OCI-LY3 (cell line): ENCODE measurements around the gene RPEL1.

Experiments
- H2AFZ ChIP-seq: fragments of 200-600, 300-600 bp; shearing (Covaris generic); 2 replicates; pipeline ENCODE4 v1.6.0; 2014; ENCODE audit warnings: antibody characterized with exemption, low read depth, low read length
- H3K27ac ChIP-seq: fragments of 200-600, 300-600 bp; sonication (generic); 2 replicates; pipeline ENCODE4 v1.5.1; 2014; ENCODE audit warnings: mild to moderate bottlenecking, low read length, moderate library complexity, mixed read lengths
- H3K27me3 ChIP-seq: fragments of 200-600, 300-600 bp; sonication (generic); 2 replicates; pipeline ENCODE4 v1.6.1; 2014; ENCODE audit warnings: low read depth, low read length, mixed read lengths
- H3K36me3 ChIP-seq: fragments of 200-600, 300-600 bp; sonication (generic); replicated peaks from 2 replicates; pipeline ENCODE3; 2014; ENCODE audit warnings: low read depth, low read length, mixed read lengths
- H3K4me1 ChIP-seq: fragments of 300-600, 200-600 bp; sonication (generic); 2 replicates; pipeline ENCODE4 v1.6.1; 2014; ENCODE audit warnings: low read length, mixed read lengths
- H3K4me2 ChIP-seq: fragments of 200-600, 300-600 bp; sonication (generic); 2 replicates; pipeline ENCODE4 v1.6.1; 2014; ENCODE audit warnings: low read length, mixed read lengths
- H3K4me3 ChIP-seq: fragments of 300-600, 200-600 bp; sonication (generic); 2 replicates; pipeline ENCODE4 v1.5.1; 2014; ENCODE audit warnings: antibody characterized with exemption, mild to moderate bottlenecking, low read length, moderate library complexity
- H3K79me2 ChIP-seq: fragments of 300-600, 200-600 bp; shearing (Covaris generic); 2 replicates; pipeline ENCODE4 v1.6.1; 2014; ENCODE audit warnings: mild to moderate bottlenecking, low read length, mixed read lengths
- H3K9ac ChIP-seq: fragments of 300-600, 200-600 bp; shearing (Covaris generic); 2 replicates; pipeline ENCODE4 v1.6.0; 2014; ENCODE audit warnings: mild to moderate bottlenecking, low read length, moderate library complexity
- H3K9me3 ChIP-seq: fragments of 200-600, 300-600 bp; shearing (Covaris generic); 2 replicates; pipeline ENCODE4 v1.6.1; 2014; ENCODE audit warnings: low read length, mixed read lengths; ENCODE audit not compliant: insufficient read depth
- H4K20me1 ChIP-seq: fragments of 200-600, 300-600 bp; sonication (generic); 2 replicates; pipeline ENCODE4 v1.6.1; 2016; ENCODE audit warnings: low read length, mixed read lengths; ENCODE audit not compliant: insufficient read depth
- CTCF ChIP-seq: fragments of 200-600, 300-600 bp; sonication (generic); IDR thresholded peaks from 2 replicates; pipeline ENCODE4 v1.5.1; 2014; ENCODE audit warnings: antibody characterized with exemption, low read length, low read depth
- EZH2phosphoT487 ChIP-seq: fragments of 200-600 bp; shearing (Covaris generic); IDR thresholded peaks from 2 replicates; pipeline ENCODE4 v1.6.1; 2018; ENCODE audit warnings: antibody characterized with exemption, mixed run types, low read depth

The RPEL1 gene

DNA sequence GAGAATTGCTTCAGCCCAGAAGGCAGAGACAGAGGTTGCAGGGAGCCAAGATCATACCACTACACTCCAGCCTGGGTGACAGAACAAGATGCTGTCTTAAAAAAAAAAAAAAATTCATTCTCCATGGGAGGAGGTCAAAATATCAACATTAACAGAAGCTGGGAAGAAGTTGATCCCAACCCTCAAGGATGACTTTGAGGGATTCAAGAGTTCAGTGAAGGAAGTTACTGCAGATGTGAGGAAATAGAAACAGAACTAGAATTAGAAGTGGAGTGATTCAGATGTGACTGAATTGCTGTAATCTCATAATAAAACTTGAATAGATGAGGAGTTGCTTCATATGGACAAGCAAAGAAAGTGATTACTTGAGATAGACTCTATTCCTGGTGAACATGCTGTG, 19.7 kb upstream of the RPEL1 start:
- Histone ChIP-seq H3K4me1 (no peaks in the 10 kb centered on the region), H3K4me2 (no peak overlapping the region), H2AFZ (no peak overlapping the region), H3K36me3 (no peaks in the 10 kb centered on the region), H3K27ac (no peak overlapping the region), H3K4me3 (no peak overlapping the region), H3K27me3 (no peaks in the 10 kb centered on the region), H3K9me3 (no peaks in the 10 kb centered on the region), H3K79me2 (no peaks in the 10 kb centered on the region), H4K20me1 (no peaks in the 10 kb centered on the region), H3K9ac (no peak overlapping the region)
- TF ChIP-seq EZH2phosphoT487 (no peak), CTCF (no peak)

GRCh38 chr10:103227416-103227815, 18.3 kb upstream of the RPEL1 start:
- H3K9ac ChIP-seq = no peak overlapping the region
- H3K9me3 ChIP-seq = no peaks in the 10 kb centered on the region
- no peak overlapping the region for H3K27ac ChIP-seq
- TF ChIP-seq EZH2phosphoT487 (no peak), CTCF (no peak)
- H3K27me3 ChIP-seq = no peaks in the 10 kb centered on the region
- no peak overlapping the region for H3K4me3 ChIP-seq
- H3K79me2 ChIP-seq = no peaks in the 10 kb centered on the region
- H3K36me3 ChIP-seq = no peaks in the 10 kb centered on the region
- H3K4me2 ChIP-seq = no peak overlapping the region
- H3K4me1 ChIP-seq = no peaks in the 10 kb centered on the region
- H4K20me1 ChIP-seq = no peaks in the 10 kb centered on the region
- H2AFZ ChIP-seq = no peak overlapping the region

DNA sequence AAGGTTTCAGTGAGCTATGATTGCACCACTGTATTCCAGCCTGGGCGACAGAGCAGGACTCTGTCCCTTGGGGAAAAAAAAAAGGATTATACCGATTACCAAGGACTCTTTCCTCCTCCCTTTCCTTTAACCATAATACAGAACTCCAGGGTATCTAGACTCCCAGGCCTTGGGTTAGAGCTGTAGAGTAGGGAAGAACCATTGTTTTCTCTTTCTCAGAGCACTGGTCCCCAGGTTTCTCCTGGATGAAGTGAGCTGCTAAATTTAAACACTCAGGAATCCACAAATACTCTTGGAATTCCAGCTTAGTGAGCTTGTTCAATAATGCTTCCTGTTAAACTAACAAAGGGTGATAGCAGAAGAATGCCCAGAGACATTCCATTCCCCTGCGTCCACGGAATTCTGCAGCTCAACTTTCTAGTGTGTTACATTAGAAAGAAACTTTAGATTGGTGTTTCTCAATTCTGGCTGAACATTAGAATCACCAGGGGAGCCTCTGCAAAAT, 14.6 kb upstream of the RPEL1 start:
- no peak for TF ChIP-seq CTCF
- TF ChIP-seq EZH2phosphoT487 = no peak
- no peak overlapping the region for H3K27ac ChIP-seq
- H3K4me3 ChIP-seq = no peak overlapping the region
- no peaks in the 10 kb centered on the region for H3K4me1 ChIP-seq
- no peak overlapping the region for H3K9ac ChIP-seq
- no peaks in the 10 kb centered on the region for H4K20me1 ChIP-seq
- H2AFZ ChIP-seq = no peak overlapping the region
- H3K36me3 ChIP-seq = no peaks in the 10 kb centered on the region
- H3K27me3 ChIP-seq = no peaks in the 10 kb centered on the region
- H3K4me2 ChIP-seq = no peak overlapping the region
- no peaks in the 10 kb centered on the region for H3K79me2 ChIP-seq
- no peaks in the 10 kb centered on the region for H3K9me3 ChIP-seq

- no peaks in the 10 kb centered on the region for H3K27me3 ChIP-seq
- H3K79me2 ChIP-seq = no peaks in the 10 kb centered on the region
- no peaks in the 10 kb centered on the region for H4K20me1 ChIP-seq
- no peaks in the 10 kb centered on the region for H3K36me3 ChIP-seq
- H3K9me3 ChIP-seq = no peaks in the 10 kb centered on the region
- no peak overlapping the region for H3K9ac ChIP-seq
- no peak overlapping the region for H3K4me3 ChIP-seq
- no peaks in the 10 kb centered on the region for H3K4me1 ChIP-seq
- TF ChIP-seq CTCF (no peak), EZH2phosphoT487 (no peak)
- H3K27ac ChIP-seq = no peak overlapping the region
- no peak overlapping the region for H3K4me2 ChIP-seq
- no peak overlapping the region for H2AFZ ChIP-seq
These were observed 13.5 kb upstream of the RPEL1 start for GRCh38 chr10:103232131-103232673.
